SK-N-SH treated with all-trans-retinoic acid at 6 μM for 48 hours (cell line): ENCODE data around the gene BIRC7.

Source experiments
- ATAC-seq: fragments of 200-7000 bp; cut with Tn5 transposase; 3 replicates; pipeline ENCODE4 v1.9.1; 2020; ENCODE audit warnings: mild to moderate bottlenecking, moderate library complexity
- ARNTL ChIP-seq: fragments of 450-650 bp; formaldehyde crosslinking; IDR thresholded peaks from 2 replicates; pipeline ENCODE4 v1.5.0; 2020; ENCODE audit warnings: low read depth, mild to moderate bottlenecking, moderate library complexity, borderline replicate concordance
- BACH2 ChIP-seq: fragments of 250-450 bp; sonication (Bioruptor Pico); IDR thresholded peaks from 2 replicates; pipeline ENCODE4 v1.9.0; 2021; ENCODE audit warnings: mild to moderate bottlenecking, borderline replicate concordance
- CREB5 ChIP-seq: fragments of 250-450 bp; sonication (Bioruptor Pico); IDR thresholded peaks from 2 replicates; pipeline ENCODE4 v1.5.1; 2020; ENCODE audit warnings: low read depth, mild to moderate bottlenecking, moderate library complexity
- CSDC2 ChIP-seq: fragments of 250-450 bp; sonication (Bioruptor Pico); IDR thresholded peaks from 2 replicates; pipeline ENCODE4 v1.5.0; 2020; ENCODE audit warnings: mild to moderate bottlenecking, moderate library complexity
- CSRNP3 ChIP-seq: fragments of 250-450 bp; sonication (Bioruptor Pico); IDR thresholded peaks from 2 replicates; pipeline ENCODE4 v1.5.1; 2021; ENCODE audit warnings: mild to moderate bottlenecking, moderate library complexity
- GLIS3 ChIP-seq: fragments of 250-450 bp; sonication (Bioruptor Pico); IDR thresholded peaks from 2 replicates; pipeline ENCODE4 v1.5.0; 2020; ENCODE audit warnings: mild to moderate bottlenecking, moderate library complexity
- ISL1 ChIP-seq: fragments of 250-450 bp; sonication (Bioruptor Pico); IDR thresholded peaks from 2 replicates; pipeline ENCODE4 v2.1.2; 2022; ENCODE audit warnings: mild to moderate bottlenecking, moderate library complexity
- PATZ1 ChIP-seq: fragments of 250-450 bp; sonication (Bioruptor Pico); IDR thresholded peaks from 2 replicates; pipeline ENCODE4 v1.8.0; 2020; ENCODE audit warnings: mild to moderate bottlenecking, moderate library complexity, borderline replicate concordance
- POU6F1 ChIP-seq: fragments of 250-450 bp; sonication (Bioruptor Pico); IDR thresholded peaks from 2 replicates; pipeline ENCODE4 v1.8.0; 2021; ENCODE audit warnings: low read depth, mild to moderate bottlenecking, moderate library complexity, borderline replicate concordance
- PPARA ChIP-seq: fragments of 250-450 bp; sonication (Bioruptor Pico); IDR thresholded peaks from 2 replicates; pipeline ENCODE4 v1.5.0; 2020; ENCODE audit warnings: mild to moderate bottlenecking, borderline replicate concordance
- RARB ChIP-seq: fragments of 250-450 bp; sonication (Bioruptor Pico); IDR thresholded peaks from 2 replicates; pipeline ENCODE4 v1.8.0; 2021; ENCODE audit warnings: mild to moderate bottlenecking, moderate library complexity
- SNAI2 ChIP-seq: fragments of 250-450 bp; sonication (Bioruptor Pico); IDR thresholded peaks from 2 replicates; pipeline ENCODE4 v1.5.0; 2020; ENCODE audit warnings: mild to moderate bottlenecking, moderate library complexity
- TCF4 ChIP-seq: fragments of 250-450 bp; sonication (Bioruptor Pico); IDR thresholded peaks from 2 replicates; pipeline ENCODE4 v1.8.0; 2021; ENCODE audit warnings: mild to moderate bottlenecking, moderate library complexity, borderline replicate concordance
- TOX ChIP-seq: fragments of 250-450 bp; sonication (Bioruptor Pico); IDR thresholded peaks from 2 replicates; pipeline ENCODE4 v1.8.0; 2021; ENCODE audit warnings: mild to moderate bottlenecking, moderate library complexity, borderline replicate concordance
- TSHZ2 ChIP-seq: fragments of 250-450 bp; sonication (Bioruptor Pico); IDR thresholded peaks from 2 replicates; pipeline ENCODE4 v1.5.0; 2020; ENCODE audit warnings: mild to moderate bottlenecking, moderate library complexity
- ZFP3 ChIP-seq: fragments of 250-450 bp; sonication (Bioruptor Pico); IDR thresholded peaks from 2 replicates; pipeline ENCODE4 v1.5.0; 2020; ENCODE audit warnings: mild to moderate bottlenecking, moderate library complexity
- ZFP30 ChIP-seq: fragments of 450-650 bp; formaldehyde crosslinking; IDR thresholded peaks from 2 replicates; pipeline ENCODE4 v1.5.0; 2022; ENCODE audit warnings: mild to moderate bottlenecking, moderate library complexity
- ZNF565 ChIP-seq: fragments of 450-650 bp; formaldehyde crosslinking; conservative IDR thresholded peaks from 2 replicates; pipeline ENCODE4 v1.5.0; 2020; ENCODE audit warnings: low read depth, mild to moderate bottlenecking, moderate library complexity
- ZNF8 ChIP-seq: fragments of 450-650 bp; formaldehyde crosslinking; IDR thresholded peaks from 2 replicates; pipeline ENCODE4 v1.5.0; 2020; ENCODE audit warnings: mild to moderate bottlenecking, moderate library complexity

BIRC7 gene

GRCh38 chr20:63259734-63260460 is 24.2 kb downstream of the BIRC7 start (continued):
- no peak for TF ChIP-seq ZNF8 (CRISPR knock-in tag)
- no peak for TF ChIP-seq TOX (CRISPR knock-in tag)
- no peak for TF ChIP-seq BACH2 (CRISPR knock-in tag)
- no peak for TF ChIP-seq GLIS3 (CRISPR knock-in tag)
- no peak for TF ChIP-seq PPARA (CRISPR knock-in tag)

GRCh38 chr20:63260521-63260920 is 24.8 kb downstream of the BIRC7 start:
- no peak for ATAC-seq

GRCh38 chr20:63261060-63261794 is 25.5 kb downstream of the BIRC7 start:
- TF ChIP-seq ZFP3 (CRISPR knock-in tag) (no peak), TCF4 (CRISPR knock-in tag) (no peak), POU6F1 (CRISPR knock-in tag) (no peak), TOX (CRISPR knock-in tag) (no peak), ZFP30 (CRISPR knock-in tag) (no peak), CREB5 (CRISPR knock-in tag) (no peak), GLIS3 (CRISPR knock-in tag) (no peak), CSRNP3 (CRISPR knock-in tag) (no peak), PATZ1 (CRISPR knock-in tag) (no peak), SNAI2 (CRISPR knock-in tag) (no peak), BACH2 (CRISPR knock-in tag) (no peak), RARB (CRISPR knock-in tag) (no peak), TSHZ2 (no peak), ISL1 (CRISPR knock-in tag) (no peak), ZNF8 (CRISPR knock-in tag) (no peak), CSDC2 (CRISPR knock-in tag) (no peak), PPARA (CRISPR knock-in tag) (no peak), ARNTL (CRISPR knock-in tag) (no peak)
- TF ChIP-seq, all 23 proteins: peak for 0
- ATAC-seq = no peak

More at GRCh38 chr20:63260521-63260920, 24.8 kb downstream of the BIRC7 start:
- no peak for TF ChIP-seq ZNF565 (CRISPR knock-in tag)
